AG09319 (cell line): Measurements from ENCODE around the gene ANKRD39.

Experiments
- DNase-seq: peaks from one replicate; pipeline ENCODE4 v3.0.0-alpha.2; 2010; ENCODE audit warnings: low read depth; ENCODE audit errors: extremely low read depth
- CTCF ChIP-seq: IDR thresholded peaks from 2 replicates; pipeline ENCODE4 v1.5.1; 2011; ENCODE audit warnings: low read depth, mild to moderate bottlenecking, inconsistent platforms, low read length, moderate library complexity

ANKRD39 gene

GRCh38 chr2:96837575-96837974 lies 20.2 kb downstream of the ANKRD39 start:
- DNase-seq = no peak
- TF ChIP-seq CTCF = no peak

GRCh38 chr2:96835830-96836229 lies 22.0 kb downstream of the ANKRD39 start:
- DNase-seq = no peak
- TF ChIP-seq CTCF = no peak

DNA sequence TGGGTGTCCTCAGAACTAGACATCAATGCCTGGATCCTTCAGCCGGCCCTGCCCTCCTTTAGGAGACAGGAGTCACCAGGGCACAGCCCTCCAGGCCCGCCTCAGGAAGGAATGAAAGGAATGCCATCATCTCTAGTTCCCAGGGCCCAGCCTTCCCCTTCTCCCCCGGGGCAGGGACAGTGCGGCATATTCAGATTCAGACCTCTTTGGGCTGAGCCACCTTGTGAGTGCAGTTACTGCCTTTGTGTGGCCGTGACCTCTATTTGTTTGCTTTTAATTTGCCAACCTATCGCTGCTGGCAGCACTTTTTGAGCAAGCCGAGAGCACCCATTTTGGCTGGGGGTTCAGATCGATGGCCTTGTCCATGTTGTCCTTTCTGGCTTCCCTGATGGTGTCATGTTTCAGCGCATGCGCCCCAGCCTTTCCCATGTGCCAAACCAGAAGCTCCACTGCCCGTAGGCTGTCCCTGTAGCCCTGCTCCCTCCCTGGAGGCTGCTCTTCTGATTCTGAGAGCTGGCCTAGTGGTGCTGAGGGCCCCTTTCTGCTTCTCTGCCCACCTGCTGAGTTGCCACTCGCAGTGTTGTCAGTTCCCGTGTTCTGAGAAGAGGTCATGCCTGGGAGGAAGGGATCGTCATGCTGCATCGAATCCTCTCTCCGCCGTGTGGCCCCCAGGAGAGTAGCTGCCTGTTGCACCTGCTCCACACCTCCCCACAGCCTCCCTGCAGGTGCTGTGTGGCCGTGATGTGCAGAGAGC lies 24.9 kb downstream of the ANKRD39 start:
- no peak for DNase-seq

GRCh38 chr2:96832408-96832753 lies 25.4 kb downstream of the ANKRD39 start:
- no peak for DNase-seq
- no peak for TF ChIP-seq CTCF

More for the DNA sequence above, 24.9 kb downstream of the ANKRD39 start:
- TF ChIP-seq CTCF = no peak

DNA sequence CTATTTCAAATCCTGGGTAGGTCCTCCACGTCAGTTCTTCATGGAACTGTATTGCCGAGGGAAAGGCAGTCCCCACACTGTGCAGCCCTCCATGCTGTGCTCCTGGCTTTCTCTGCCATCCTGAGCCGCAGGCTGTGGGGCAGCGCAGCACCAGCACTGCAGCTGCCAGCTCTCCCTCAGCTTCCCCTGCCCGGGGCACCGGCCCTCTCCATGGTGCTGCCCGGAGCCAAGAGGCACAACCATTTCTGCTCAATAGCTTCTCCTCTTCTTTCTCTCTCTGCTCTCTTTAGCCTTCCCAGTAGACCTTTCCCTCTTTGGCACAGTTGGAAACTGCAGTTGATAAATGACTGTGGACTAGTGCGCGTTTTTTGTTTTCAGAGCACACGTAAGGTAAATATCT lies 26.1 kb downstream of the ANKRD39 start:
- no peak for DNase-seq
- TF ChIP-seq CTCF = no peak

DNA sequence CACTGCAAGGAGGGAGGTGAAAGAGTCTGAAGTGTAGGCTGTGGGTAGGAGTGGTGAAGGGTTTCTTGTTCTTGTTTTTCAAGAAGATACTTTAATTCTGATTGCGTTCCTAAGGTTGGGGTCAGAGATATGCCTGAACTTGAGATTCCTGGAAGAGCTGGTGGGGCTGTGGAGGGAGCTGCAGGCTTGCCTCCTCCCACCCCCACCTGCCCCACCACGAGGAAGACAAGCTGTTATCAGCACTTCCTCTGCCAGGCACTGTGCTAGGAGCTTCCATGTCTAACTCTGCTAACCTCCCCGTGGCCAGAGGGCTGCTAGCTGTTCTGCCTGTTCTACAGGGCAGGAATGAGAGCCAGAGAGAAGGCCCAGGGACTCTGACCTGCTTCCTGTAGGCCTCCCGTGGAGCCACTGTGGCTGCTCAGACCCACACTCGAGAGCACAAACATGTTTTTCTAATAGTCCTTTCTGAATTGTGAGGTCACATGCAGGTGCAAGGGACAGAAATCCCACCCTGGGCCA lies 27.7 kb downstream of the ANKRD39 start:
- TF ChIP-seq CTCF = no peak
- no peak for DNase-seq

DNA sequence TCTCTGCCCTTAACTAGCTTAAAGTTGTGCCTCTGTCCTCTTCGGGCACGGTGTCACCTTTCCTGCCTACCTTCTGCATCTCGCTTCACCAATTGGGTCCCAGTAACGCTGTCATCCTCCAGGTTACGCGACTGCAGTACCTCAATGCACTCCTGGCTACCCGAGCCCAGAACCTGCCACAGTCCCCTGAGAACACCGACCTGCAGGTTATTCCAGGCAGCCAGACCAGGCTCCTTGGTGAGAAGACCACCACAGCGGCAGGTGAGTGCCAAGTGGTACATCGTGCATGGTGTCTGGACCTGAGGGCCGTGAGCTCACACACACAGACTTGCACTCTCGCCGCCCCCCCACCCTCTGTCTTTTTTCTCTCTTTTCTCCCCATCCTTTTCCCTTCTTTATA lies 28.9 kb downstream of the ANKRD39 start:
- no peak for TF ChIP-seq CTCF
- DNase-seq = no peak
